SK-N-SH (cell line): ENCODE results near the gene CSRP2. TPM values are rescaled to one million over a fixed set of nuclear protein-coding genes. Genes with fewer than 3 reads are reported as not detected.

ENCODE experiments used
- CTCF ChIA-PET: fragments of 300-600, 350-600 bp; formaldehyde crosslinking; extraction: SDS; loops from one replicate; lab custom pipeline; 2021; lab: Yijun Ruan, JAX
- POLR2A ChIA-PET: fragments of 350-600 bp; sonication (Branson Sonifier 250); formaldehyde crosslinking; extraction: SDS; loops from one replicate; lab custom pipeline; 2020; ENCODE audit warnings: antibody characterized with exemption, inconsistent platforms; lab: Yijun Ruan, JAX
- DNase-seq: peaks from one replicate; pipeline ENCODE4 v3.0.0; 2012
- H2AFZ ChIP-seq: fragments of 200-600 bp; sonication (generic); 2 replicates; pipeline ENCODE4 v1.8.1; 2016; ENCODE audit warnings: antibody characterized with exemption, mild to moderate bottlenecking, low read depth
- H3F3A ChIP-seq: fragments of 200-600 bp; sonication (generic); replicated peaks from 2 replicates; pipeline ENCODE3; 2016; ENCODE audit warnings: antibody characterized with exemption, mild to moderate bottlenecking; ENCODE audit not compliant: insufficient read depth
- H3K27ac ChIP-seq, 2 experiments: fragments of 200-500 bp in 1 of 2; fragments of 200-600 bp in 1 of 2; sonication (Bioruptor generic) in 1 of 2; sonication (generic), shearing (Covaris generic) in 1 of 2; 2 replicates each; pipeline versions ENCODE4 v1.5.1 to v1.6.1; 2014 to 2016; ENCODE audit warnings: low read depth in 2 of 2, inconsistent platforms in 1 of 2, low read length in 1 of 2, mild to moderate bottlenecking in 1 of 2, mixed read lengths in 1 of 2
- H3K27me3 ChIP-seq: fragments of 200-600 bp; sonication (generic), shearing (Covaris generic); 2 replicates; pipeline ENCODE4 v1.6.1; 2016; ENCODE audit warnings: mixed run types; ENCODE audit not compliant: insufficient read depth
- H3K36me3 ChIP-seq, 2 experiments: fragments of 200-500 bp in 1 of 2; fragments of 200-600 bp in 1 of 2; sonication (Bioruptor generic) in 1 of 2; sonication (generic) in 1 of 2; replicated peaks in 1 of 2; 2 replicates each; pipeline versions ENCODE3 to v1.5.1; 2014 to 2016; ENCODE audit warnings: low read length in 1 of 2, mild to moderate bottlenecking in 1 of 2; ENCODE audit not compliant: insufficient read depth in 2 of 2, control insufficient read depth in 1 of 2
- H3K4me1 ChIP-seq, 2 experiments: fragments of 200-500 bp in 1 of 2; fragments of 200-600 bp in 1 of 2; sonication (Bioruptor generic) in 1 of 2; sonication (generic), shearing (Covaris generic) in 1 of 2; 2 replicates each; pipeline versions ENCODE4 v1.5.1 to v1.6.1; 2014 to 2016; ENCODE audit warnings: low read depth in 1 of 2, low read length in 1 of 2, mixed run types in 1 of 2; ENCODE audit not compliant: insufficient read depth in 2 of 2, control insufficient read depth in 1 of 2
- H3K4me2 ChIP-seq: fragments of 200-600 bp; sonication (generic), shearing (Covaris generic); 2 replicates; pipeline ENCODE4 v1.6.1; 2017; ENCODE audit warnings: mixed run types
- H3K4me3 ChIP-seq, 2 experiments: fragments of 200-500 bp in 1 of 2; fragments of 200-600 bp in 1 of 2; sonication (Bioruptor generic) in 1 of 2; sonication (generic), shearing (Covaris generic) in 1 of 2; 2 replicates each; pipeline versions ENCODE4 v1.5.1 to v1.8.1; 2014 to 2016; ENCODE audit warnings: low read depth in 2 of 2, inconsistent platforms in 1 of 2, low read length in 1 of 2, mild to moderate bottlenecking in 1 of 2, mixed read lengths in 1 of 2, moderate library complexity in 1 of 2
- H3K79me2 ChIP-seq: fragments of 200-600 bp; sonication (generic); 2 replicates; pipeline ENCODE4 v1.8.1; 2017; ENCODE audit warnings: mild to moderate bottlenecking; ENCODE audit not compliant: insufficient read depth
- H3K9ac ChIP-seq: fragments of 200-600 bp; sonication (generic); 2 replicates; pipeline ENCODE4 v1.6.1; 2017; ENCODE audit warnings: mixed run types
- H3K9me2 ChIP-seq: fragments of 200-600 bp; sonication (generic); 2 replicates; pipeline ENCODE4 v1.6.1; 2017; ENCODE audit warnings: mixed run types
- H3K9me3 ChIP-seq: fragments of 200-600 bp; sonication (generic); 2 replicates; pipeline ENCODE4 v1.6.1; 2017; ENCODE audit warnings: mixed run types, mild to moderate bottlenecking, moderate library complexity
- H4K20me1 ChIP-seq: fragments of 200-600 bp; sonication (generic); 2 replicates; pipeline ENCODE4 v1.6.1; 2017; ENCODE audit warnings: mild to moderate bottlenecking, mixed run types; ENCODE audit not compliant: insufficient read depth
- CHD2 ChIP-seq: fragments of 150-350 bp; IDR thresholded peaks from 2 replicates; pipeline ENCODE4 v1.6.1; 2018; ENCODE audit warnings: low read length; ENCODE audit not compliant: partially characterized antibody
- CTCF ChIP-seq: fragments of 200-600 bp; sonication (generic); IDR thresholded peaks from 2 replicates; pipeline ENCODE4 v1.6.1; 2017; ENCODE audit warnings: antibody characterized with exemption, mild to moderate bottlenecking, moderate library complexity
- ELF1 ChIP-seq: IDR thresholded peaks from 2 replicates; pipeline ENCODE4 v1.4.0; 2012
- EP300 ChIP-seq, 2 experiments: IDR thresholded peaks; 2 replicates each; pipeline versions ENCODE4 v1.4.0 to v1.6.1; 2012; ENCODE audit warnings: borderline replicate concordance in 1 of 2, low read depth in 1 of 2, low read length in 1 of 2
- FOSL2 ChIP-seq: IDR thresholded peaks from 2 replicates; pipeline ENCODE4 v1.4.0; 2012; ENCODE audit warnings: low read depth, mild to moderate bottlenecking, moderate library complexity, borderline replicate concordance
- FOXJ3 ChIP-seq: sonication (generic); formaldehyde crosslinking; IDR thresholded peaks from 2 replicates; pipeline ENCODE4 v1.5.1; 2020; ENCODE audit warnings: mild to moderate bottlenecking, missing genetic modification reagents
- FOXM1 ChIP-seq: IDR thresholded peaks from 2 replicates; pipeline ENCODE4 v1.4.0; 2012; ENCODE audit warnings: low read depth, mild to moderate bottlenecking
- GATA2 ChIP-seq: sonication (generic); formaldehyde crosslinking; IDR thresholded peaks from 2 replicates; pipeline ENCODE4 v1.5.0; 2020; ENCODE audit warnings: mild to moderate bottlenecking, missing genetic modification reagents
- JUND ChIP-seq: IDR thresholded peaks from 2 replicates; pipeline ENCODE4 v1.4.0; 2012
- MEF2A ChIP-seq: IDR thresholded peaks from 2 replicates; pipeline ENCODE4 v1.4.0; 2012; ENCODE audit warnings: low read depth, borderline replicate concordance
- NRF1 ChIP-seq: IDR thresholded peaks from 2 replicates; pipeline ENCODE4 v1.6.1; 2012; ENCODE audit warnings: low read depth, mild to moderate bottlenecking, low read length
- POLR2AphosphoS5 ChIP-seq: IDR thresholded peaks from 2 replicates; pipeline ENCODE4 v1.6.1; 2012; ENCODE audit warnings: low read depth, low read length
- RCOR1 ChIP-seq: fragments of 150-350 bp; IDR thresholded peaks from 2 replicates; pipeline ENCODE4 v1.6.1; 2017; ENCODE audit warnings: antibody characterized with exemption, low read length
- RXRA ChIP-seq: IDR thresholded peaks from 2 replicates; pipeline ENCODE4 v1.4.0; 2012; ENCODE audit warnings: low read depth, mild to moderate bottlenecking, borderline replicate concordance
- SIN3A ChIP-seq: IDR thresholded peaks from 2 replicates; pipeline ENCODE4 v1.6.1; 2012; ENCODE audit warnings: low read depth, mild to moderate bottlenecking, low read length, moderate library complexity, borderline replicate concordance
- SMC3 ChIP-seq: IDR thresholded peaks from 2 replicates; pipeline ENCODE4 v1.6.1; 2012; ENCODE audit warnings: low read depth, low read length, improper control_type of control experiment
- YY1 ChIP-seq: IDR thresholded peaks from 2 replicates; pipeline ENCODE4 v1.4.0; 2012; ENCODE audit warnings: low read depth, mild to moderate bottlenecking
- WGBS: methylation state at CpG from one replicate; pipeline ENCODE4 v1.1.6; 2017; ENCODE audit warnings: low lambda C conversion rate; 5-methylcytosine and 5-hydroxymethylcytosine counted together
- polyA plus RNA-seq, 3 experiments: library from polyadenylated mRNA; depleted of rRNA; stranded (reverse); fragments of >200 nt; gene quantifications; 2 replicates each; pipeline ENCODE4 v1.2.3, GENCODE V29; 2012
- TF ChIP-seq, protein P1 (sequence below): IDR thresholded peaks from 2 replicates; pipeline ENCODE4; 2012

The CSRP2 gene
- polyA plus RNA-seq, 1 of the 3 experiments (the other 2 are of a cell fraction), result 87.6 TPM

- Histone ChIP-seq H3K27ac (no peak overlapping the region), H2AFZ (0 out of 2 replicates have a peak overlapping the region, but pooled peaks have one; percentile 47), H3F3A (no peaks in the 10 kb centered on the region), H4K20me1 (no peaks in the 10 kb centered on the region), H3K9ac (no peak overlapping the region), H3K4me1 (peaks cover 0 to 6% of the 10 kb centered on the region in 2 experiments; a peak in 2 of 4 replicates), H3K9me2 (no peaks in the 10 kb centered on the region), H3K4me3 (no peak overlapping the region), H3K4me2 (no peak overlapping the region), H3K79me2 (no peaks in the 10 kb centered on the region), H3K9me3 (no peaks in the 10 kb centered on the region), H3K36me3 (no peaks in the 10 kb centered on the region), H3K27me3 (no peaks in the 10 kb centered on the region)
- 72% methylated on average over 2 of the region's 2 CpGs for WGBS
- ChIA-PET POLR2A (no interaction called here), CTCF (interaction anchor here (1.6 kb wide), 1 partner anchor 36 kb away, joined by 3 read pairs; no protein-coding TSS in a partner anchor)
- DNase-seq, result no peak
- no peak for TF ChIP-seq JUND
- TF ChIP-seq SMC3, result no peak
- TF ChIP-seq CHD2, result no peak
- no peak for TF ChIP-seq MEF2A
- no peak for TF ChIP-seq FOXJ3 (CRISPR knock-in tag)
- TF ChIP-seq, protein P1, sequence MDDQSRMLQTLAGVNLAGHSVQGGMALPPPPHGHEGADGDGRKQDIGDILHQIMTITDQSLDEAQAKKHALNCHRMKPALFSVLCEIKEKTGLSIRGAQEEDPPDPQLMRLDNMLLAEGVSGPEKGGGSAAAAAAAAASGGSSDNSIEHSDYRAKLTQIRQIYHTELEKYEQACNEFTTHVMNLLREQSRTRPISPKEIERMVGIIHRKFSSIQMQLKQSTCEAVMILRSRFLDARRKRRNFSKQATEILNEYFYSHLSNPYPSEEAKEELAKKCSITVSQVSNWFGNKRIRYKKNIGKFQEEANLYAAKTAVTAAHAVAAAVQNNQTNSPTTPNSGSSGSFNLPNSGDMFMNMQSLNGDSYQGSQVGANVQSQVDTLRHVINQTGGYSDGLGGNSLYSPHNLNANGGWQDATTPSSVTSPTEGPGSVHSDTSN, result no peak
- no peak for TF ChIP-seq RCOR1
- TF ChIP-seq POLR2AphosphoS5, result no peak
- TF ChIP-seq FOXM1, result no peak
- TF ChIP-seq CTCF, result no peak
- TF ChIP-seq EP300 (IDR thresholded peaks at IDR 0.05; ENCODE audit: borderline replicate concordance in 1 of 2, low read depth in 1 of 2, low read length in 1 of 2), result no peak
- TF ChIP-seq FOSL2, result no peak
Observed at GRCh38 chr12:76914102-76914859, 35.5 kb upstream of the CSRP2 start.

GRCh38 chr12:76909290-76909689 lies 30.5 kb upstream of the CSRP2 start:
- Histone ChIP-seq H3K79me2 (no peaks in the 10 kb centered on the region), H2AFZ (no peak overlapping the region), H3K4me3 (no peak overlapping the region), H3K27ac (no peak overlapping the region)
- CTCF ChIA-PET, result interaction anchor here (0.8 to 1.0 kb wide), 2 partner anchors 101 to 288 kb away, joined by 3 to 5 read pairs; no protein-coding TSS in a partner anchor
- TF ChIP-seq GATA2 (CRISPR knock-in tag) (no peak), ELF1 (no peak), POLR2AphosphoS5 (no peak), RXRA (no peak), MEF2A (no peak), SIN3A (no peak), RCOR1 (no peak), YY1 (no peak), NRF1 (no peak), FOXM1 (no peak), FOSL2 (no peak), EP300 (IDR thresholded peaks at IDR 0.05; ENCODE audit: borderline replicate concordance in 1 of 2, low read depth in 1 of 2, low read length in 1 of 2) (no peak)
- TF ChIP-seq, all 33 proteins: peak for 0
- H3K27me3 ChIP-seq, result no peaks in the 10 kb centered on the region
- H3K4me1 ChIP-seq, result no peaks in the 10 kb centered on the region
- POLR2A ChIA-PET, result no interaction called here
- H3K9ac ChIP-seq, result no peak overlapping the region
- no peak for DNase-seq
- no peak overlapping the region for H3K4me2 ChIP-seq
- H3K9me3 ChIP-seq, result no peaks in the 10 kb centered on the region
- no peaks in the 10 kb centered on the region for H4K20me1 ChIP-seq
- no peaks in the 10 kb centered on the region for H3K36me3 ChIP-seq
- WGBS, result 78% methylated on average over 4 of the region's 4 CpGs
- no peaks in the 10 kb centered on the region for H3F3A ChIP-seq
- no peaks in the 10 kb centered on the region for H3K9me2 ChIP-seq
